Tibial nerve (tissue), 3 donors: ENCODE results near the gene PLAC1.

Source experiments
- CTCF ChIP-seq, 5 experiments: fragments of 200-600 bp in 3 of 5; fragments of 450-650 bp in 2 of 5; sonication (generic) in 3 of 5; IDR thresholded peaks; one replicate each; pipeline ENCODE4 v1.5.1; 2016 to 2019; ENCODE audit warnings: antibody characterized with exemption in 5 of 5, mild to moderate bottlenecking in 3 of 5, moderate library complexity in 2 of 5
- POLR2A ChIP-seq, 2 donors: fragments of 450-650 bp; IDR thresholded peaks; one replicate each; pipeline ENCODE4 v1.6.1; 2017; ENCODE audit warnings: antibody characterized with exemption in 2 of 2, mild to moderate bottlenecking in 2 of 2, moderate library complexity in 2 of 2

GRCh38 chrX:134624046-134624430, 34.2 kb downstream of the PLAC1 start:
- TF ChIP-seq CTCF (IDR thresholded peaks at IDR 0.05) (no peak), POLR2A (IDR thresholded peaks at IDR 0.05) (no peak)
